ENCODE measurements around the gene P2RY2. TPM values are rescaled to one million over a fixed set of nuclear protein-coding genes. Genes with fewer than 3 reads are reported as not detected.

The P2RY2 gene
- total RNA-seq, 1 donor from 2014 or later, result 0.42 TPM

GRCh38 chr11:73260127-73260457, 42.0 kb downstream of the P2RY2 start:
- Mint-ChIP-seq H3K27me3 (peaks cover 15% of the 10 kb centered on the region), H3K27ac (no peak overlapping the region), H3K4me1 (peaks cover 2% of the 10 kb centered on the region), H3K36me3 (ENCODE audit: low read depth) (no peaks in the 10 kb centered on the region), H3K4me3 (no peak overlapping the region), H3K9me3 (no peaks in the 10 kb centered on the region)
- ChIA-PET CTCF (no interaction called here), POLR2A (no interaction called here)
- no peak for TF ChIP-seq CTCF (IDR thresholded peaks at IDR 0.05)
- intact Hi-C loops (cut with micrococcal nuclease), result no loop called here
- DNase-seq (no peak), ATAC-seq (ENCODE audit: low read depth) (no peak)

DNA sequence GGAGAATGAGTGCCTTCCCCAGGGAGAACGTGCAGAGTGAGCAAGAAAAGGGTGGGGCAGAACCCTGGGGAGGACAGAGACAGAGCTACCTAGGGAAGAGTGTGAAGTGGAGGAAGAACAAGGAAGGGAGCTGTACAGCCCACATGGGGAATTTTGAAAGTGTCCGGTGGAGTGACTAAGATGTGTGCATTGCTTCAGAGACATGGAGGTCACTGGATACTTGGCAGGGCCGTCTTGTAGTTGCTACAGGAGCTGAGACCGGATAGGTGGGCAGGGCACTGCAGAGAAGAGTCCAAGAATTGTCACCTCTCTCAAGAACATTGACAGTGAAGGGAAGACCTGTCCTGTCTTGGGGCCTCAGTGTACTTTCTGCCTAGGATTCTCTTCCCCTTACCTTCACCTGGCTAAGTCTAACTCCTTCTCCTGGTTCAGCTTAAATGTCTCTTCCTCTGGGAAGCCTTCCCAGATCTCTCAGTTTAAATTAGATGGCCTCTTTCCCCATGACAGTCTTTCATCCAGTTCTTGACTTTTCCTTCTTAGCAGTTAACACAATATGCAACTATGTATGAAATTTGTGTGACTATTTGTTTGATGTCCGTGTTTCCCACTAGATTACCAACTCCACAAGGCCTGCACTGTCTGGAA, 44.9 kb downstream of the P2RY2 start:
- H3K9me3 Mint-ChIP-seq, result no peaks in the 10 kb centered on the region
- intact Hi-C loops (cut with micrococcal nuclease), result no loop called here
- DNase-seq (no peak), ATAC-seq (ENCODE audit: low read depth) (no peak)
- no peak overlapping the region for H3K4me3 Mint-ChIP-seq
- POLR2A ChIA-PET, result no interaction called here
- H3K4me1 Mint-ChIP-seq, result peaks cover 2% of the 10 kb centered on the region
- no peak for TF ChIP-seq CTCF (IDR thresholded peaks at IDR 0.05)
- CTCF ChIA-PET, result no interaction called here
- no peak overlapping the region for H3K27ac Mint-ChIP-seq
- peaks cover 27% of the 10 kb centered on the region for H3K27me3 Mint-ChIP-seq
- H3K36me3 Mint-ChIP-seq (ENCODE audit: low read depth), result no peaks in the 10 kb centered on the region

DNA sequence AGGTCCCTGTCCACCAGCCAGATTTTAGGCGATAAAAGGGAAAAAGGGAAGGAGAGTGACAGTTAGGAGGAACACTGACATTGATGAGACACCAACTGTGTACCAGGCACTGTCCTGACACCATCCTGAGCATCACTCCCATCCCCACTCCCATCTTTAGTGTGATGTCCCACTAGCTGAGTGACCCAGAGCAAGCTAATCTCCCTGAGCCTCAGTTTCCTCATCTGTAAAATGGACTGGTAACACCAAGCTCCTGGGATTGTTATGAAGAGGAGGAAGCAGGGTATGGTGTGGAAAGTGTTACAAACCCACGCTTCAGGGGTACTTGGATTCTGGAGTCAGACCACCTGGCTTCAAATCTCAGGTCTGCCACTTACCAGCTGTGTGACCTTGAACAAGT, 45.6 kb downstream of the P2RY2 start:
- ATAC-seq (ENCODE audit: low read depth), result no peak
- no peak for DNase-seq
- ChIA-PET CTCF (no interaction called here), POLR2A (no interaction called here)
- Mint-ChIP-seq H3K4me1 (peaks cover 2% of the 10 kb centered on the region), H3K4me3 (no peak overlapping the region), H3K27ac (no peak overlapping the region), H3K36me3 (ENCODE audit: low read depth) (no peaks in the 10 kb centered on the region), H3K9me3 (no peaks in the 10 kb centered on the region), H3K27me3 (peaks cover 27% of the 10 kb centered on the region)
- TF ChIP-seq CTCF (IDR thresholded peaks at IDR 0.05), result no peak
- intact Hi-C loops (cut with micrococcal nuclease), result no loop called here

- no peak overlapping the region for H3K4me3 Mint-ChIP-seq
- DNase-seq (no peak), ATAC-seq (ENCODE audit: low read depth) (no peak)
- no peak overlapping the region for H3K27ac Mint-ChIP-seq
- no peak for TF ChIP-seq CTCF (IDR thresholded peaks at IDR 0.05)
- intact Hi-C loops (cut with micrococcal nuclease), result no loop called here
- peaks cover 7% of the 10 kb centered on the region for H3K4me1 Mint-ChIP-seq
- ChIA-PET CTCF (no interaction called here), POLR2A (interaction anchor here (0.7 kb wide), 1 partner anchor 7 kb away, joined by 4 read pairs; no protein-coding TSS in a partner anchor)
- no peaks in the 10 kb centered on the region for H3K36me3 Mint-ChIP-seq (ENCODE audit: low read depth)
- H3K9me3 Mint-ChIP-seq, result no peaks in the 10 kb centered on the region
- peaks cover 27% of the 10 kb centered on the region for H3K27me3 Mint-ChIP-seq
These were observed 47.3 kb downstream of the P2RY2 start for GRCh38 chr11:73265278-73265810.

- Mint-ChIP-seq H3K36me3 (ENCODE audit: low read depth) (no peaks in the 10 kb centered on the region), H3K27me3 (peaks cover 27% of the 10 kb centered on the region), H3K9me3 (no peaks in the 10 kb centered on the region), H3K4me3 (no peak overlapping the region), H3K27ac (no peak overlapping the region), H3K4me1 (peaks cover 9% of the 10 kb centered on the region)
- DNase-seq (no peak), ATAC-seq (ENCODE audit: low read depth) (no peak)
- TF ChIP-seq CTCF (IDR thresholded peaks at IDR 0.05), result no peak
- intact Hi-C loops (cut with micrococcal nuclease), result no loop called here
- ChIA-PET POLR2A (no interaction called here), CTCF (no interaction called here)
These were observed 48.0 kb downstream of the P2RY2 start for GRCh38 chr11:73265853-73266645.

Data from activated B cell treated with CpG ODN at 0.5 μM for 24 hours (primary cell).